ENCODE data around the gene TLCD3A.
"Not testable (repeated sequence)": the region's sequence is repeated elsewhere in the genome, so short reads cannot be mapped to it uniquely, and the experiment has no call there.

Gene TLCD3A

GRCh38 chr17:732067-732901 is at the start of gene TLCD3A:
TLCD3A (plus strand) TSS chr17:732596; CDS start chr17:732648, 52 bp downstream.
- DNase-seq: peak; percentile 63

- no peak for DNase-seq
These were observed 49.4 kb upstream of the TLCD3A start for GRCh38 chr17:683040-683439.

GRCh38 chr17:683499-684254 is 48.7 kb upstream of the TLCD3A start:
- no peak for DNase-seq

GRCh38 chr17:685006-685405 is 47.4 kb upstream of the TLCD3A start:
- DNase-seq: no peak

DNA sequence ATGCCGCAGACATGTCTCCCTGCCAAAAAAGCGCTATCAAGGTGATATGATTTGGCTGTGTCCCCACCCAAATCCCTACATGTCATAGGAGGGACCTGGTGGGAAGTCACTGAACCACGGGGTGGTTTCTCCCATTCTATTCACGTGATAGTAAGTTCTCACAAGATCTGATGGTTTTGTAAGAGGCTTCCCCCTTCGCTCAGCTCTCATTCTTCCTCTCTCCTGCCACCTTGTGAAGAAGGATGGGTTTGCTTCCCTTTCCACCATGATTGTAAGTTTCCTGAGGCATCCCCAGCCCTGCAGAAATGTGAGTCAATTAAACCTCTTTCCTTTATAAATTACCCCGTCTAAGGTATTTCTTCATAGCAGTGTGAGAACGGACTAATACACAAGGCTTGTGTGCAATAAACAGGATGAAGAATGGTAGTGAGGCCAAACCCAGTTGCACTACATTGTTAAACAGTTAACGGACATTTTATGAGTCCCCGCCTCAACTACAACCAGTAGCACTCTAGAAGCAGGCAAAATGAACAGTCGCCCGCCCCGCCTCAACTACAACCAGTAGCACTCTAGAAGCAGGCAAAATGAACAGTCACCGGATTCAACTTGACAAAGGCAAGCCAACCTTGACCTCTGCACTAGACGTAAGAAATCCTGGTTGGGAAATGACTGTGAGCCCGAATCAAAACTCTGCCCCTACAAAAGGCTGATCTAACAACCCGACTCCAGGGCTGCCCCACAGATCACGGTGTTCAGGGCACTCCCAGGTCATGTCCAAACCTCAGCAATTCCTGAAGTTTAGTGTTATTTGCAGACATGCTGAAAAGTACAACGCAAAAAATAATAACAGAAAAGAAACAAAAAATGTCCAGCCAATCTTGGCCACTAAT is 44.1 kb upstream of the TLCD3A start:
- peak; percentile 46 for DNase-seq

GRCh38 chr17:689556-690275 is 42.7 kb upstream of the TLCD3A start:
- DNase-seq: no peak

DNA sequence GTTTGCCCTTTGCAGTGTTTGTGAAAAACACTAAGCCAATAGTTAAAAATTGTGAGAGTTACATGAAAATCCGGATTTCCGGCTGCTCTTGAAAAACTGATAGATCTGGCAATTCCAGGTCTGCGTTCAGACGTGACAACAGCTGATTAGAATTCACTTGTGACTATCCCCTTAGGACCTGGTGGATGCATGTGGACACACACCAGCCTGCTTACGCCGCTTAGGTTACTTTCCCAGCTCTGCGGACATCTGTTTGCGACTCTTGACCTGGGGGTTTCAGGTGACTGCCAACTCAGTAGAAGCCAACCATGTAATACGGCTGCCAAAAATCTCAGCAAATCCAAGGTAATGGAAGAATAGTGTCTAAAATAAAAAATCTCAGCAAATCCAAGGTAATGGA is 42.0 kb upstream of the TLCD3A start:
- no peak for DNase-seq

DNA sequence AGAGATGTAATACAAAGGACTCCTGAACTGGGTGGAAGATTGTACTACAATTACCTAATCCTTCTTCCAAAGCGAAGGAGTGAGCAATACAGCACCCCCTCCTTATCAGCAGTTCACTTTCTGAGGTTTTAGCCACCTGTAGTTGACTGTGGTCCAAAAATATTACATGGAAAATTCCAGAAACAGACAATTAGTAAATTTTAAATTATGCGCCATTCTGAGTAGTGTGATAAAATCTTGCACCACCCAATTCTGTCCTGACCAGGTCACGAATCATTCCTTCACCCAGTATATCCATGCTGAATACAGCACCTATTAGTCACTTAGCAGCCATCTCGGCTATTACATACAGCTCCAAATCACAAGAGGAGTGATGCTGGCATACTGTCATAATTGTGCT is 41.0 kb upstream of the TLCD3A start:
- DNase-seq: peak; percentile 79

DNA sequence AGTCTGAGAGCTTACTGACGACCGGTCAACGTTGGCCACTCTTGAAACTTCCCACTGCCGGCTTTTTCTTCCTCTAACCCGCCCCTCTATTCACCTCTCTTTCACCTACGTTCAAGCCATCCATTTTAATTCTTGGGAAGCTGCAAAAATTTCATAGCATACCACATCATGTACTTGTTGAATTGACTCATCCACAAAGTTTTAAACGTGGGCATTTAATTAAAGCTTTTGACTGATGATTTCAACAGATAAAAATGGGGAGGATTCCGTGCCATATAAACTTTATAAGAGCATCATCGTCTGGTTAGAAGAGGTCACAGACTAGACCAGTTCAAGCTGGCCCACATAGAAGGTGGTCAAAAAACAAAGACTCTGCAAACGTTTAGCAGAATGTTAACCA is 40.3 kb upstream of the TLCD3A start:
- DNase-seq: peak; percentile 88

DNA sequence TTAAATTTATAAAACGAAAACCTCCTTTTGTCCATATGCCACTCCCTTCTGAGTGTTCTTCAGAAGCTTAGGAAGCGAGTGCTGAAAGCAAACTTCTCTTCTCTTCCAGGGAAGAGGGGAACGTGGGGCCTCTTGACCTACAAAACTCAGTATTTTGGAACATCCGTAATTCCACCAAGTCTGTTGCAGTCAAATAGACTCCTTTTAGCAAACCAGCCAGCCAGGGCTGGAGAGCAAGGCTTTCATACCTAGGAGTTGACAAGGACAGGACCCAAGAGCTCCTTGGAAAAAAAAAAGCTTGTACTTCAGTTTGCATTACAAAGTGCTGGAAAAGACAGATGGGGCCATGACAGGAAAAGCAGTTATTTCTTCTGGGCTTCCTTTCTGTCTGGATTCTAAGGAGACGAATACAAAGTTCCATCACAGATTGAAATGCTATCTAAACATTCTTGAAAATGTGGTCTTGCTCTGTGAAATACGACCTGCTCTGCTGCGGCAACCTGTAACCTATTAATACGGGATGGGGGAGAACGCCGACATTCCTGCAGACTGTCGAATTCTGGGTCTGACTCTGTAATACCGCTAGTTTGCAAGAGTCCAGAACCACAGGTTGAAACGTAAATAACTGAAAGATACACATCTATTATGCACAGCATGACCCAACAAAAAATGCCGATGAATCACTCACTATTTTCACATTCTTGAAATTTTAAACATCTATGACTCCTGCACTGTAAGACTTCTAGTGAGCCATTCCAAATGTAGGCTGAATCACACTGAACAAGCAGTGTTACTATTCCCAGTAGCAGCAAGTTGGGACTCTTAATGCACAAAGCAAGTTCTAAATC is 38.4 kb upstream of the TLCD3A start:
- DNase-seq: peak; percentile 99

- no peak for DNase-seq
These were observed 36.0 kb upstream of the TLCD3A start for GRCh38 chr17:696369-696768.

- DNase-seq: no peak
These were observed 34.7 kb upstream of the TLCD3A start for GRCh38 chr17:697682-698081.

DNA sequence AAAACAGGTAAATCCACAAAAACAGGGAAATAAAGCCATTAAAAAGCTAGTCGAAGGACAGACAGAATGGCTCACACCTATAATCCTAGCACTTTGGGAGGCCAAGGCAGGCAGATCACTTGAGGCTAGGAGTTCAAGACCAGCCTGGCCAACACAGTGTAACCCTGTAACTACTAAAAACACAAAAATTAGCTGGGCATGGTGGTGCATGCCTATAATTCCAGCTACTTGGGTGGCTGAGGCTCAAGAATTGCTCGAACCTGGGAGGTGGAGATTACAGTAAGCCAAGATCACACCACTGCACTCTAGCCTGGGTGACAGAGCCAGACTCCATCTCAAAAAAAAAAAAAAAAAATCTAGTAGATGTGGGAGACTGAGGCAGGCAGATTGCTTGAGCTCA is 34.3 kb upstream of the TLCD3A start:
- DNase-seq: not testable (repeated sequence)

GRCh38 chr17:699345-699744 is 33.1 kb upstream of the TLCD3A start:
- no peak for DNase-seq

- DNase-seq: peak; percentile 45
These were observed 31.8 kb upstream of the TLCD3A start for GRCh38 chr17:700504-701094.

DNA sequence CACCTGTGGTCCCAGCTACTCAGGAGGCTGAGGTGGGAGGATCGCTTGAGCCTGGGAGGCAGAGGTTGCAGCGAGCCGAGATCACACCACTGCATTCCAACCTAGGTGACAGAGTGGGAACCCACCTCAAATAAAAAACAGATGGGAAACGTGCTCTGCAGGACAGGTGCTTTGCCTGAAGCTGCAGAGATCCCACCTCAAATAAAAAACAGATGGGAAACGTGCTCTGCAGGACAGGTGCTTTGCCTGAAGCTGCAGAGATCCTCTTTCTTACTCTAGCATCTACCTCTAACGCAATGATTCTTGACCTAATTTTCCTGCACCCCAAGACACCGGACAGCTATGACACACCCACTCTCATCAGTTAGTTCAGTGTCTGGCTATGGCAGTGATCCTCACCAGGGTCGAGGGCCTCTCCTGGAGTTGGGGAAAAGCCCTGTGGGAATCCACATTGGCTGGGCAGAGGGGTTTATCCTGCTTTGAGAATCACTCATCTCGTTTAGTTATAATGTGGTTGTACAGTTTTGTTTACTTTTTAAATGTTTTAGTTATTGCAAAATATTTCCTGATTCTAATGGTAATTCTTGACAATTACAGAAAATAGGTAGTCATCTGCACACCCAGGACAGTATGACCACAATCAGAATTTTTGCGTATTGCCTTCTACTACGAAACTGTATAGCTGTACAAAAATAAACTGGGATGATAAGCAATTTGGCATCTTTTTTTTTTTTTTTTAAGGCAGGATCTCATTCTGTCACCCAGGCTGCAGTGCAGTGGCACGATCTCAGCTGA is 29.1 kb upstream of the TLCD3A start:
- DNase-seq: no peak

DNA sequence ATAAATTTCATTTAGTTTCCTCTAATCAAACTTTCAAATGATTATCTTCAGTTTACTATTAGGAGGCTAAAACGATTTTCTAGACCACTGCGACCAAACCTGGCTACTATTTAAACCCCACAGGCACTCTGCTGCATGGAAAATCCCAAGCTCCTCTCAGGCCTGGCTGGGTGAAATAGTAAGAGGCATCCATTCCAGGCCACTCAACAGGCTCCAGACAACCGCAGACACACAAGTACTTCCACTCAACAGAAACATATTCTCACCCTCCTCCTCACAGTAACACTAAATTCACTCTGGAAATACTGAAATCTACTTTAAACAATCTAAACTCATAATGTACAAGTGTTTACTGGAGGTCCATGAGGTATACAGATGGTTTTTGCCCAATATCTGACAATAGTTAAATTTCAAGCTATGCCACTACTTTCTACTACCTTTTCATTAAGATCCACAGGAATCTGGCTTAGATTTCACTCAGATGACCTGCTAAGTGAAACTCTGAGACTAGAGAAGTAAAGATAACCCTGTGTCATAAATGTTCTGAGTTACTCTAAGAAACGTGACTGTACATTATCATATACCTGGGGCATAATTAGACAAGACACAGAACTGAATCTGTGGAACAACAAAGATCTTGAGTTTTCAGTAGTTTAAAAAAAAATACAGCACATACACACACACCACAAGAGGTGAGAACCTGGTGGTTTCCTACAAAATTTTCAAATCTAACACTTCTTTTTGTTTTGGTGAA is 28.1 kb upstream of the TLCD3A start:
- no peak for DNase-seq

- DNase-seq: no peak
These were observed 27.4 kb upstream of the TLCD3A start for GRCh38 chr17:705011-705410.

DNA sequence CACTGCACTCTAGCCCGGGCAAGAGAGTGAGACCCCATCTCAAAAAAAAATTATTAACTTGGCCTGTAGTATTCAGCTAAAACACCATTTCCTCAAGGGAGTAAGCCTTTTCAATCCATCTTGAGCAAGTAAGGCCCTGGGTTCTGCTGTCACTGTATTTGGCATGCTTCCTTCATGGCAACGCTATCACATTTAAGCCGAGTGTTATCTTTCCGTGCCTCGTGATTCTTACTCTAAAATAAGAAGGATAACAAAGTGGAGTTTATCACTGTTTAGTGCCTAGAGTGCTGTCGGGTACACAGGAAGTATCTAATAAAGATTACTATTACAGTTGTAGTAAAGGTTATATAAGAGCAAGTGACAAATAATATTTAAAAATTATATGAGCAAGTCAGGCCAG is 26.5 kb upstream of the TLCD3A start:
- no peak for DNase-seq

Measured in fibroblast of upper back skin (primary cell).